Renal cortex interstitium (tissue), 11 donors: ENCODE measurements around the gene JHY. TPM values are rescaled to one million over a fixed set of nuclear protein-coding genes. Genes with fewer than 3 reads are reported as not detected.

Source experiments
- DNase-seq, 11 donors: peaks; one replicate each; pipeline ENCODE4 v3.0.0-alpha.2; 2013; ENCODE audit warnings: low read depth in 9 of 11, low spot score in 4 of 11; ENCODE audit errors: extremely low read depth in 1 of 11
- polyA plus RNA-seq, 3 donors: library from polyadenylated mRNA; unstranded; fragments of 120-200 nt; gene quantifications; one replicate each; pipeline ENCODE4 v1.2.1, GENCODE V29; 2013; ENCODE audit not compliant: insufficient read length in 3 of 3

JHY gene
- polyA plus RNA-seq, 3 donors: 11.3 to 12.9 (median 12.9) TPM

DNA sequence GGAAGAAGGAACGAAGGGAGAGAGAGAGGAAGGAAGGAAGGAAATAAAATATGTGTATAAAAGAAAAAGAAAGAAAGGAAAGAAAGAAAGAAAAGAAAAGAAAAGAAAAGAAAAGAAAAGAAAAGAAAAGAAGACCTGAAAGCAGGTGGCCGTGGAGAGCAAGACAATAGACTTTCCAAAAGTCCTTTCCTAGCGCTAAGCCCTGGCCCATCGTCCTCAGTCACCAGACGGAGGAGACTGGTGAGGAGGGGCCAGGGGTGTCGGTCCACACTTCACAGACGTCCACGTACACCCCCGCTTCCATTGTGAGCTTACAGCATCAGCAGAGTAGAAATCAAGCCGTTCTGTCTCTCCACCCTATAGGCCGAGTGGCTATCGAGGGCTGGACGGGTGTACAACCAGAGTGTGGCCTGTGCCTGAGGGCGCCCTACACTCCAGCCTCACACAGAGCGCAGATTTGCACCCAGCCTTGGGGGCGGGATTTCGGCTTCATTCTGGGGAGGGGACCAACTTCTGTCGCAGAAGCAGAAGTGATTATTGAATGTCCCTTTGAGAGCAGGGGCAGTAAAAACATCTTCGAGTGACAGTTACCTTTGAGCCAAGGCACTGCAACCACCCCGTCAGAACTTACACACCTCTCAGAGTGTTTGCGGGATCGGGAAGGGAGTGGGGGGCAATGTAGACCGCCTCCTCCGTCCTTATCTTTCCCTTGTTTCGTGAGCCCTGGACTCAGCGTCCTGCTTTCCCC is 101.1 kb downstream of the JHY start:
- no peak for DNase-seq

- no peak for DNase-seq
These were observed 101.8 kb downstream of the JHY start for GRCh38 chr11:122984186-122985011.

DNA sequence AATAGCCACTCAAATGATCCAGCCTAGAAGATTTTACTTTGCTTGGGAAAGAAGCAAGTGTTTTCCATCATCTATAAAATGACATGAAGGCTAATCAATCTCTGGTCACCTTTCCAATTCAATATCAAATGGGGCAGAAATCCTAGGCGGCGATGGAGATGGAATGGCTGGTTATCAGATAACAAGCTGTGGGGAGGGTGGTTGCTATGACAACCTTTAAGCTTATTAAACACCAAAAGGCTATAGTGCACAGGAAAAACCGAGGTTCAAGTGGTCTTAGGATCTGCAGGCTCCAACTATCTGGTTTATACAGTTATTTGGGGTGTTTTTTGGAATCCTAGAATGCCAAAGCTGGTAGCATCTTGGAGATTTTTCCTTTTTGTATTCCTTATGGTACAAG is 113.0 kb downstream of the JHY start:
- no peak for DNase-seq

DNA sequence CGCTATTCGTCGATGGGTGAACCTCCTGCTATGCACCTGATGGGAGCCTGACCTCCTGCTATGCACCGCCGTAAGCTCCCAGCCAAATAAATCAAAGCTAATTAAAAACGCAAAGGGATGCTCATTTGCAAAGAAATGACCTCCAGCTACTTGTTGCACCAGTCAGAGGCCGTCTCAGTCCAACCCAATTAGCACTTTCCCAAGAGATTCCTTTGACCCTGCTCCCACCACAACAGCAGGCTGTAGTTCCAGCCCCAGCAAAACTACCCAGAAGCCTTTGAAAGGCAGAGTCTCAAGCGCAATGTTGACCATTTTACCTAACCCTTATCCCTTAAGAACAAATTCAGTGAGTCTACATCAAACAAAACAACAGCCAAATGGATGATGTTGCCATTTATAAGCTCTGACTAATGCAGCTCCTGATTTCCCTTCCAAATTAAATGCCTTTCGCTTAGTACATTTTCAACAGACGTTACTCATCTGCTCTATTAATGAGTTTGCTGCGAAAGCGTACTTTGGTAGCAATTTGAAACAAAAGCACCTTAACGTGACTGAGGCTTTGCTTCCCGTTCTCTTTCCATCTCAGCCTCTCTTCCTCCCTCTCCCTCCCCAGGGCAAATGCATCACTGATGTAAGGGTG is 116.3 kb downstream of the JHY start:
- no peak for DNase-seq

DNA sequence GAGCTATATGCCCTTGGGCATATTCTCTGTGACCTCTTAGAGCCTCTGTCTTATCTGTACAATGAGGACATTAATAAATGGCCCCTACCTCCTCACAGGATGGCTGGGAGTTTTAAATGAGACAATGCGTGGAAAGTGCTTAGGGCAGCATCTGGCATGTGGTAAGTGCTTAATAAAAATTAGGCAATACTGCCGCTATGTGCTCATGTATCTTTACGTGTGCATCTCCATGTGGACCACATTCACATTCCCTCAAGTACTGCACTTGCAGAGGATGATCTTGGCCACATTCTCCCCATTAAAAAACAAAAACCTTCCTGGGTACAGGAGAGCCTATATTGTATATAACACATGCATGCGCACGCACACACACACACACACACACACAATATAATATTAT is 118.2 kb downstream of the JHY start:
- DNase-seq: no peak

- no peak for DNase-seq
These were observed 124.4 kb downstream of the JHY start for GRCh38 chr11:123006860-123007542.

Other genes starting within 250 kb of the JHY start
- 1 to 10 TPM; 6.3 to 9.1 (median 8.2) TPM for gene UBASH3B, start 227.0 kb upstream of the JHY start, polyA plus RNA-seq
- gene CRTAM, start 44.3 kb upstream of the JHY start, polyA plus RNA-seq: under 1 TPM in 1 of 3 donors, not detected in 2; 0.08 TPM
- gene BSX, start 99.1 kb downstream of the JHY start, polyA plus RNA-seq: not detected
- gene HSPA8, start 179.4 kb downstream of the JHY start, polyA plus RNA-seq: 1,000 to 10,000 TPM; 1,091 to 1,438 (median 1,348) TPM